Adipocyte (in vitro differentiated cells): Measurements from ENCODE around the gene EXOSC5.
A peak's percentile ranks its signal among the peaks of the same experiment; 100 is the strongest.

Source experiments
- DNase-seq: peaks from one replicate; pipeline ENCODE4 v3.0.0-alpha.2; 2015; ENCODE audit warnings: low read depth
- H3K27me3 ChIP-seq: replicated peaks from 2 replicates; pipeline ENCODE4 v1.7.0; 2013; ENCODE audit warnings: mild to moderate bottlenecking, low read length, moderate library complexity; ENCODE audit not compliant: control insufficient read depth, insufficient read depth
- H3K36me3 ChIP-seq: 2 replicates; pipeline ENCODE4 v1.7.0; 2013; ENCODE audit warnings: low read length, mild to moderate bottlenecking, moderate library complexity; ENCODE audit not compliant: control insufficient read depth, insufficient read depth, severe bottlenecking
- H3K4me1 ChIP-seq: 2 replicates; pipeline ENCODE4 v1.7.0; 2013; ENCODE audit warnings: mild to moderate bottlenecking, low read length, moderate library complexity; ENCODE audit not compliant: control insufficient read depth, insufficient read depth
- H3K4me3 ChIP-seq: 2 replicates; pipeline ENCODE4 v1.7.0; 2013; ENCODE audit warnings: mild to moderate bottlenecking, low read length, moderate library complexity
- H3K9ac ChIP-seq: 2 replicates; pipeline ENCODE4 v1.7.0; 2013; ENCODE audit warnings: mild to moderate bottlenecking, low read length, moderate library complexity
- H3K9me3 ChIP-seq: 2 replicates; pipeline ENCODE4 v1.7.0; 2013; ENCODE audit warnings: mild to moderate bottlenecking, low read length, moderate library complexity; ENCODE audit not compliant: control insufficient read depth

Gene EXOSC5

DNA sequence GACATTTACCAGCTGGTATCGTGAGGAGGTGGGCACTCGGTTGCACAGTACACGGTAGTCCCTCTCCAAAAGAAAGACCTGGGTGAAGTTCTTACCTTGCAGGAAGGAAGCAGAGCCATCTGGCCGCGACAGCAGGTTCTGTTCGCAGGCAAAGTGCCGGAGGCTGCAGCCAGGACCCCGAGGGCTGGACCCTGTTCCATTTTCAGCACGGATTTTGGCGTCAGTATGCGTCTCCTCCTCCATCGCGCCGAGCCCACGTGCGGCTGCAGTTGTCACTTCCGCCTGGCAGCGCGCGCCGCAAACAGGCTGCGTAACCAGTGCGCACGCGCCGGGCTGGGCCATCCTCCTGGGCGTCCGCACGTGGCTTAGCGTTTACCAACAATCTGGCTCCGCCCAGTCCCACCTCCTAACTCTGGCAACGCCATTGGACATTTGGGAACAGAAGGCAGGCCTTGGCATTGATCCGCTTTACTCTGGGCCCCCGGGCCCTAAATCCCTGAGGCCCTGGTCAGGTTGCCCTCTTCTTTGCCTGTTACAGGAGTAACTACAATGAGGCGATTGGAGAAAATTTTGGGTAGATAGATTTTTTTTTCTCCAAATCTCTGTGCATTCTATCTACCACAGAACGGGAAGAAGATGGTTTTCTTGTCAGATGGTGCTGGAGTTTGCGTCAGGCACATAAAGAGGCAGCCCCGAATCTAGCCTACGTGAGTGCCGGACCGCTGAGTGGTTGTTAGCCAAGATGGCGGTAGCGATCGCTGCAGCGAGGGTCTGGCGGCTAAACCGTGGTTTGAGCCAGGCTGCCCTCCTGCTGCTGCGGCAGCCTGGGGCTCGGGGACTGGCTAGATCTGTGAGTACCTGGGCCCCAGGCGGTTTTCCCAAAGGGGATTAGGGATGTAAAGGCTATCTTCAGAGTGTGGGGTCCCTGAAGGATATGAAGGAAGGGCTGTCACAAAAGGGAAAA lies at the start of gene EXOSC5, which contains the start of gene BCKDHA:
Gene EXOSC5 (minus strand): TSS at position 274 of the 964 bp plus-strand sequence. CDS start 31 bp downstream, at position 243.
Gene BCKDHA (plus strand): TSS at position 733 of the 964 bp plus-strand sequence. CDS start 10 bp downstream, at position 743.
- Histone ChIP-seq H3K9ac (peak within 1 kb of the TSS; percentile 97), H3K4me1 (peaks cover 14% of the 10 kb centered on the region), H3K27me3 (no peaks in the 10 kb centered on the region), H3K4me3 (peak within 1 kb of the TSS; percentile 96), H3K9me3 (no peaks in the 10 kb centered on the region), H3K36me3 (peaks cover 6% of the 10 kb centered on the region)
- peak; percentile 100 for DNase-seq

DNA sequence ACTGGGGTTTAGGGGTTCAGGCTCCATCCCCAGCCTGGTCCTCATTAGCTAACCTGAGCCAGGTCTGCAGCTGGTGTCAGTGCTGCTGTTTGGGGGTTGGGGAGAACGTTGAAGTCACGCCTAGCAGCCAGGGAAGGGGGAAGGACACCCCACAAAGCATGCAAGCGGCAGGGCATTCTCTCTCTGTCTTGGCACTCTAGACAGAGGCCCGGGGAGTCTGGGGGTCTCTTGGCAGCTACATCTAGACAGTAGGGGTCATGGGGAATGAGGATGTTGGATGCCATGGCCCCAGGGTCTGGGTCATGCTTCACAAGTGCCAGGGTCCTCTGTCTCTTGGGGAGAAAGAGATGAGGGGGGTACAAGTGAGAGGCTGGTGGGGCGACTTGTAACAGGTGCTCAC lies 48.4 kb upstream of the EXOSC5 start:
- Histone ChIP-seq H3K4me1 (no peaks in the 10 kb centered on the region), H3K27me3 (peaks cover 43% of the 10 kb centered on the region)
- no peak for DNase-seq

DNA sequence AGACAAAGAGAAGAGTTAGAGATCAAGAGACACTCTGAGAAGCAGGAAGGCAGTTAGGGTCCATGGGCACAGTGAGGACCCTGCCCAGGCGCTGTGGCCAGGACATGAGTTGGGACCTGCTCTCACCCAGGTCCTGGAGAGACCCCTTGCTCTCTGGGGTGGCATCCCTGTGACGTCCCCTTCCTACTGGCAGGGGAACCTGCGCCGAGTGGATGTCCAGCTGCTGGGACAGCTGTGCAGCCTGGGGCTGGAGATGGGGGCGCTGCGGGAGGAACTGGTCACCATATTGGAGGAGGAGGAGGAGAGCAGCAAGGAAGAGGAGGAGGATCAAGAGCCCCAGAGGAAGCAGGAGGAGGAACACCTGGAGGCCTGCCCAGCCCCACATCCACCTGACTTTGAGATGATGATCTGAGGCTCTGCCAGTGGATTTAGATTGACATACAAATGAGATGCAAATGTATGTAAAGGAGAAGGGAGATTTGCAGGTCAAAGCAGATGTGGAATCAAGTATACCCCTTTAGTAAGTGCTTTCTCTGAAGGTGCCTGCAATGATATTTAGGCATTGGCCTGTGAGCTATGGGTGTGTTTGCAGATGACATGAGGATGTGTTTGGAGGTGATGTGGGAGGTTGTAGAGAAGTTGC lies 46.8 kb upstream of the EXOSC5 start:
- no peaks in the 10 kb centered on the region for H3K36me3 ChIP-seq
- H3K9ac ChIP-seq = no peak overlapping the region
- H3K9me3 ChIP-seq = no peaks in the 10 kb centered on the region
- H3K27me3 ChIP-seq = peaks cover 41% of the 10 kb centered on the region
- H3K4me3 ChIP-seq = no peak overlapping the region
- peaks cover 7% of the 10 kb centered on the region for H3K4me1 ChIP-seq
- no peak for DNase-seq

More for the DNA sequence above, 48.4 kb upstream of the EXOSC5 start:
- H3K9ac ChIP-seq = no peak overlapping the region
- H3K9me3 ChIP-seq = no peaks in the 10 kb centered on the region
- no peaks in the 10 kb centered on the region for H3K36me3 ChIP-seq
- H3K4me3 ChIP-seq = no peak overlapping the region

DNA sequence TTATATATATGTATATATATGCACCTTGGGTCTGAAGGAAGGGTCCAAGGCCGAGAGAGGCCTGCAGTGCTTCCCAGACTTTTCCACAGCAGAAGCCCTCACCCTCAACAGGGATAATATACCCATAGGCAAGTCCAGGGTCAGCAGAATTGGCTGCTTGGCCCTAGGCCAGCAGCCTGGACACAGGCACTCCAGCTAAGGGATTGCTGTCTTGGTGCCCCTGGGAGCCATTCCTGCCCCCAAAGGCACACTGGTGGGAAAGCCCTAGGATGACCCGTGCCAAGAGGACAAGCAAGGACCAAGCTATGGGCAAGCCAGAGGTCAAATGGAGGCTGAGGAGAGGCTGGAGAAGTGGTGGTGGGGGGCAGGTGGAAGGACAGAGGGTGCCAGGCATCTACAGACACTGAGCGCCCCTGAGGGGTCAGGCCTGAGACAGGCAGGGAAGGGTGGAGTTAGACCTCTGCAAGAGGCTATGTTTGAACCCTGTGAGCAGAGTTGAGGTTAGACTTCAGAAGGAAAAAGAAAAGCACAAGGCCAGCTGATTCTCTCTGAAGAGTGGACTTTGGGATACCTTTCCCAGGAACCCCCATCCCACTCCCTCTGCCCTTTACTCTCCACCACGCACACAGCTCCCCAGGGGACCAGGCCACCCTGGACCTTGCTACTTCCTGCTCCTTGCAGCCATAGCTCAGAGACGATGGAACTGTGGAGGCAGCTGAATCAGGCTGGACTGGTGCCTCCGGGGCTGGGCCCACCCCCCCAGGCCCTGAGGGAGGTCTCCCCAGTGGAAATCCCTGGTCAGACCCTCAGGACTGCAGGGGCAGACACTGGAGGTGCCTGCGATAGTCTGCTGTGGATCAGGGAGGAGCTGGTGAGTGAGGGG lies 45.6 kb upstream of the EXOSC5 start, which contains the start of gene ERICH4:
Gene ERICH4 (plus strand): TSS at position 684 of the 883 bp plus-strand sequence. CDS start 14 bp downstream, at position 698.
- DNase-seq = no peak

DNA sequence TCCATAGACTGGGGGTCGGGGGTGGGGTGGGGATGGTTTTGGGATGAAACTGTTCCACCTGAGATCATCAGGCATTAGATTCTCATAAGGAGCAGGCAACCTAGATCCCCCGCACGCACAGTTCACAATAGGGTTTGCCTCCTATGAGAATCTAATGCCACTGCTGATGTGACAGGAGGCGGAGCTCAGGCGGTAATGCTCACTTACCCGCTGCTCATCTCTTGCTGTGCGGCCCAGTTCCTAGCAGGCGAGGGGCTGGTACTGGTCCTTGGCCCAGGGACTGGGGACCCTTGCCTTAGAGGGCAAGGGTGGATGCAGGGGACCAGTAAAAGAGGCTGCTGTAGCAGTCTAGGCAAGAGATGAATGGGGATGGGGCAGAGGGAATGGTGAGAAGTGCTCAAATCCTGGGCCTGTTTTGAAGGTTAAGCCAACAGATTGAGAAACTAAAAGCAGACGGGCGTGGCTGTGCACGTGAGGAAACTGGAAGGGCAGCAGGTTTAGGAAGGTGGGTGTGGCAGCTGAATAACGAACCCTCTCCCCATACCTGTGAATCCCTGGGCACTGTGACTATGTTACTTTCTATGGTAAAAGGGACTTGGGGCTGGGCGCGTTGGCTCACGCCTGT lies 44.3 kb upstream of the EXOSC5 start:
- peaks cover 9% of the 10 kb centered on the region for H3K4me1 ChIP-seq
- no peaks in the 10 kb centered on the region for H3K36me3 ChIP-seq
- DNase-seq = no peak
- H3K9me3 ChIP-seq = no peaks in the 10 kb centered on the region
- H3K9ac ChIP-seq = no peak overlapping the region
- no peak overlapping the region for H3K4me3 ChIP-seq
- H3K27me3 ChIP-seq = peaks cover 22% of the 10 kb centered on the region

More for the DNA sequence above, 45.6 kb upstream of the EXOSC5 start, which contains the start of gene ERICH4:
- H3K36me3 ChIP-seq = no peaks in the 10 kb centered on the region
- H3K4me1 ChIP-seq = peaks cover 9% of the 10 kb centered on the region
- H3K4me3 ChIP-seq = no peak within 1 kb of the TSS
- peaks cover 34% of the 10 kb centered on the region for H3K27me3 ChIP-seq
- H3K9me3 ChIP-seq = no peaks in the 10 kb centered on the region
- H3K9ac ChIP-seq = no peak within 1 kb of the TSS

DNA sequence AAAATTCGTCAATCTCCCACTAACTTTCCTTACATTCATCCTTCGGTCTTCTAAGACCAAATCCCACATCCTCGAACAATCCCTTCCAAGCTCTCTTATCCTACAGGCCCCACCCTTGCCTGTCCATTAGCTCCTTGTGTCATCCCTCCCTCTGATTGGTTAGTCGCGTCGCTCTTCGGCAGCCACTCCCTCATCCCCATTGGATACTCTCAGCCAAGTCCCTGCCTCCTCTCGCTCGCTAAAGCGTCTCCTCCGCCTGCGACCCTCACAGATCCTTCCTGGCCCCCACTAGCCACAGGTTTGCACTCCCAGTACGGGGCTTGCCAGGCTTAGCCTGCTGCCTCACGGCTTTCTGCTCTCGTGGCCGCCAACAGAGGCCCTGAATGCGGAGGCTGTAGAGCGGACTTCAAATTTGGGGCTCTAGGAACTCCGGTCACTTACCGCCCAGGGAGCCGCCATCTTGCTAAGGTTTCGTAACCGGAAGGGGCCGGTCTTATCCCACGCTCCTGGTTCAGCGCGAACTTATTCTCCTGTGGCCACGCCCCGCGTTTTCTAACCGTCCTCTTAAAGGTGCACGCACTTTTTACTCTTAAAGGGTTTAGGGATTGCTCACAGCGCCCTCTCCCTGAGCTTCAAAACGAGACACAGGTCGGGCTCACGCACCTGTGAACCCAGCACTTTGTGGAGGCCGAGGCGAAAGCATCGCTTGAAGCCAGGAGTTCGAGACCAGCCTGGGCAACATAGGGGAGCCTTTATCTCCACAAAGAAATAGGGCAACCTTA lies 42.5 kb upstream of the EXOSC5 start, which contains the start of gene DMAC2:
Gene DMAC2 (minus strand): TSS at position 472 of the 782 bp plus-strand sequence. CDS start 13 bp downstream, at position 459.
- Histone ChIP-seq H3K4me1 (peaks cover 9% of the 10 kb centered on the region), H3K36me3 (no peaks in the 10 kb centered on the region), H3K9ac (peak within 1 kb of the TSS; percentile 91), H3K27me3 (peaks cover 16% of the 10 kb centered on the region), H3K9me3 (no peaks in the 10 kb centered on the region), H3K4me3 (peak within 1 kb of the TSS; percentile 96)
- DNase-seq = peak; percentile 100

DNA sequence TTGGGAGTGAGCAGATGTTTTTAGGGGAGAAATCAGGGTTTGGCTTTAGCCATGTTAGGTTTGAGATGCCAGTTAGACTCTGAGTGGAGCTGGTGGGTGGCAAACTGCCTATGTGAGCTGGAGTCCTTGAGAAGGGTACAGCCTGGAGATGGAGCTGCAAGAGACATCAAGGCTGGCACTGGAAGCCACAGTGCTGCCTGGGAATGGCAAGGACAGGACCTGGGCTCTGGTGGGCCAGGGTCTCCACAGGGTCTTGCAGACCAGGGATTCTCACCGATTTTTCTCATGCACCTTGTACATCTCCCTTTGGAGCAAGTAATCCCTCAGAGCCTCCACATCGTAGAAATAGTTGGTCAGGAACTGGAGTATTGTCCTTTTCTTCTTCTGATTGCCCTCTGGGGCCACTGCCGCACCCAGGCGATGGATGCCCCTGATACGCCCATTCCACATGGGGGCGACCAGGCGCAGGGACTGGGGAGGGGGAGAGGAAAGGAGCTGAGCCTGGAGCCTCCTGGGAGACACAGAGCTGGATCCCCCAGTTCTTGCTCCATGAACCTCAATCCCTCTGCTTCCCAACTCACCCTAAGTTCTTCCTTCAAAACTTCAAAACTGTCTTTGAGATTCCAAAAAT lies 40.9 kb upstream of the EXOSC5 start:
- no peak for DNase-seq
- no peaks in the 10 kb centered on the region for H3K9me3 ChIP-seq
- no peak overlapping the region for H3K9ac ChIP-seq
- H3K27me3 ChIP-seq = peaks cover 3% of the 10 kb centered on the region
- no peak overlapping the region for H3K4me3 ChIP-seq
- peaks cover 4% of the 10 kb centered on the region for H3K36me3 ChIP-seq
- H3K4me1 ChIP-seq = peaks cover 9% of the 10 kb centered on the region

DNA sequence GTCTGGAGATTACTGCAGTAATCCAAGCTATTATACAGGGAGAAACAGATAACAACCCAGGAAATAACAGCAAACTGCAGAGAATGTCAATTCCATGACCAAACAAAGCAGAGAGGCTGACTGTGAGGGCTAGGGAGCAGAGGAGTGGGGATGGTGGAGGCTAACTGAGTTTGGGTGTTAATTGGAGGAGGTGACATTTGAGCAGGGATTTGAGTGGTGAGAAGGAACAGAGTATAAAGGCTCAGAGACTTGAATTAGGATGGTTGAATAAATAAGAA lies 39.5 kb upstream of the EXOSC5 start:
- Histone ChIP-seq H3K9ac (no peak overlapping the region), H3K4me1 (peaks cover 9% of the 10 kb centered on the region), H3K27me3 (no peaks in the 10 kb centered on the region), H3K36me3 (peaks cover 18% of the 10 kb centered on the region), H3K4me3 (no peak overlapping the region), H3K9me3 (no peaks in the 10 kb centered on the region)
- no peak for DNase-seq

DNA sequence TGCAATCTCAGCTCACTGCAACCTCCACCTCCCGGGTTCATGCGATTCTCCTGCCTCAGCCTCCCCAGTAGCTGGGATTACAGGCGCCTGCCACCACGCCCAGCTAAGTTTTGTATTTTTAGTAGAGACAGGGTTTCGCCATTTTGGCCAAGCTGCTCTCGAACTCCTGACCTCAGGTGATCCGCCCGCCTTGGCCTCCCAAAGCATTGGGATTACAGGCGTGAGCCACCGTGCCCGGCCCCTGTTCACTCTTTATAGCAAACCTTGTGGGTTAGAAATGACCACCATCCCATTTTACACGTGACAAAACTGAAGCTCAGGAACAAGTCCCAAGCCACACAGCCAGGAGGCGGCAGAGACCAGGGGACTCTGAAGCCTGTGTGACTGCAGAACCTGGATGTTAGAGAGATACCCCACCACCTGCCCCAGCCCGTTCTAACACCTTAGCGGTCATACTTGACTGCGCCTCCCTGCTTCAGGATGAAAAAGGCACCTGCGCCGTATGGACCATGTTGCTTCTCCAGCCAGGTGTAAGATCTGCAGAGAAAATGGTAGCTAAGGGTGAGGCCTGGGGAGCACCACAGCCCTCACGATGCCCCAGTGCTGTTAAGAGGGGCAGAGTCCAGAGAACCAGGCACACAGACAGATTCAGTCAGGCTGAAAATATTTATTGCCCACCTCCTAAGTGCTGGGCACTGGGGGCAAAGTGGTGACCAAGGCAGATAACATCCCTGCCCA lies 38.9 kb upstream of the EXOSC5 start:
- H3K9me3 ChIP-seq = no peaks in the 10 kb centered on the region
- DNase-seq = no peak

More for the DNA sequence above, 38.9 kb upstream of the EXOSC5 start:
- Histone ChIP-seq H3K4me3 (no peak overlapping the region), H3K9ac (no peak overlapping the region), H3K27me3 (no peaks in the 10 kb centered on the region), H3K4me1 (peaks cover 9% of the 10 kb centered on the region), H3K36me3 (peaks cover 23% of the 10 kb centered on the region)
